Neural crest cell (in vitro differentiated cells): ENCODE data around the gene CLIC3. TPM values are rescaled to one million over a fixed set of nuclear protein-coding genes. Genes with fewer than 3 reads are reported as not detected.
A peak's percentile ranks its signal among the peaks of the same experiment; 100 is the strongest.

Experiments
- DNase-seq: peaks from one replicate; pipeline ENCODE4 v3.0.0; 2021; ENCODE audit warnings: low read depth, mixed read lengths, low spot score
- H3K27ac Mint-ChIP-seq: one replicate; pipeline ENCODE4 v1.8.0; 2021; ENCODE audit warnings: mild to moderate bottlenecking, mixed read lengths; ENCODE audit not compliant: unreplicated experiment
- H3K27me3 Mint-ChIP-seq: 2 replicates; pipeline ENCODE4 v1.8.0; 2021; ENCODE audit warnings: low read depth, mild to moderate bottlenecking, mixed read lengths
- H3K36me3 Mint-ChIP-seq: 2 replicates; pipeline ENCODE4 v1.8.0; 2021; ENCODE audit warnings: low read depth, mild to moderate bottlenecking, mixed read lengths
- H3K4me1 Mint-ChIP-seq: 2 replicates; pipeline ENCODE4 v1.8.0; 2021; ENCODE audit warnings: mixed read lengths
- H3K4me3 Mint-ChIP-seq: one replicate; pipeline ENCODE4 v1.8.0; 2021; ENCODE audit warnings: mild to moderate bottlenecking, mixed read lengths
- H3K9me3 Mint-ChIP-seq: 2 replicates; pipeline ENCODE4 v1.8.0; 2021; ENCODE audit warnings: mixed read lengths
- total RNA-seq: library from RNA; stranded (reverse); gene quantifications from 2 replicates; pipeline ENCODE4 v1.2.1, GENCODE V29; 2021
- TF ChIP-seq, protein P1 (sequence below): fragments of 200-600 bp; sonication (generic); conservative IDR thresholded peaks from 2 replicates; pipeline ENCODE4 v1.5.0; 2021; ENCODE audit warnings: antibody characterized with exemption, mild to moderate bottlenecking

Gene CLIC3
- total RNA-seq, 1 donor from 2014 or later = not detected

DNA sequence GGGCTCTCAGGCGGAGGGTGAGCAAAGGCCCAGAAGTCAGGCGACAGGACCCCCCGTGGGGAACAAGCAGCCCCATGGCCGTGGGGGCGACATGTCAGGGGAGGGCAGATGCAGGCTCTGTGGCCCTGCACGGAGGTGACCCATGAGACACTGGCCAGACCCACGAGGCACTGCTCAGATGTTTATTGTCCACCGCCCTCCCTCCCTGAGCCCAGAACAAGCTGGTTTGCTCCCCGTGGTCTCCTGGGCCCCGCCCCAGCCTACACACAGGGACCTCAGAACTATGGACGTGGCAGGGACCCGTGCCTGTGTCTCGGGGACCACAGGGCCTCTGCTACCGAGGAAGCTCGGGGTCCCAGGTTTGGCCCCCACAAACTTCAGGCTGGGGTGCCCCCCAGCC is 33.6 kb upstream of the CLIC3 start:
- Mint-ChIP-seq H3K4me3 (peak overlapping the region; percentile 76), H3K27ac (no peak overlapping the region), H3K4me1 (peaks cover 8% of the 10 kb centered on the region), H3K27me3 (no peaks in the 10 kb centered on the region), H3K9me3 (no peaks in the 10 kb centered on the region), H3K36me3 (no peaks in the 10 kb centered on the region)
- TF ChIP-seq, protein P1, sequence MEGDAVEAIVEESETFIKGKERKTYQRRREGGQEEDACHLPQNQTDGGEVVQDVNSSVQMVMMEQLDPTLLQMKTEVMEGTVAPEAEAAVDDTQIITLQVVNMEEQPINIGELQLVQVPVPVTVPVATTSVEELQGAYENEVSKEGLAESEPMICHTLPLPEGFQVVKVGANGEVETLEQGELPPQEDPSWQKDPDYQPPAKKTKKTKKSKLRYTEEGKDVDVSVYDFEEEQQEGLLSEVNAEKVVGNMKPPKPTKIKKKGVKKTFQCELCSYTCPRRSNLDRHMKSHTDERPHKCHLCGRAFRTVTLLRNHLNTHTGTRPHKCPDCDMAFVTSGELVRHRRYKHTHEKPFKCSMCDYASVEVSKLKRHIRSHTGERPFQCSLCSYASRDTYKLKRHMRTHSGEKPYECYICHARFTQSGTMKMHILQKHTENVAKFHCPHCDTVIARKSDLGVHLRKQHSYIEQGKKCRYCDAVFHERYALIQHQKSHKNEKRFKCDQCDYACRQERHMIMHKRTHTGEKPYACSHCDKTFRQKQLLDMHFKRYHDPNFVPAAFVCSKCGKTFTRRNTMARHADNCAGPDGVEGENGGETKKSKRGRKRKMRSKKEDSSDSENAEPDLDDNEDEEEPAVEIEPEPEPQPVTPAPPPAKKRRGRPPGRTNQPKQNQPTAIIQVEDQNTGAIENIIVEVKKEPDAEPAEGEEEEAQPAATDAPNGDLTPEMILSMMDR = no peak
- no peak for DNase-seq

DNA sequence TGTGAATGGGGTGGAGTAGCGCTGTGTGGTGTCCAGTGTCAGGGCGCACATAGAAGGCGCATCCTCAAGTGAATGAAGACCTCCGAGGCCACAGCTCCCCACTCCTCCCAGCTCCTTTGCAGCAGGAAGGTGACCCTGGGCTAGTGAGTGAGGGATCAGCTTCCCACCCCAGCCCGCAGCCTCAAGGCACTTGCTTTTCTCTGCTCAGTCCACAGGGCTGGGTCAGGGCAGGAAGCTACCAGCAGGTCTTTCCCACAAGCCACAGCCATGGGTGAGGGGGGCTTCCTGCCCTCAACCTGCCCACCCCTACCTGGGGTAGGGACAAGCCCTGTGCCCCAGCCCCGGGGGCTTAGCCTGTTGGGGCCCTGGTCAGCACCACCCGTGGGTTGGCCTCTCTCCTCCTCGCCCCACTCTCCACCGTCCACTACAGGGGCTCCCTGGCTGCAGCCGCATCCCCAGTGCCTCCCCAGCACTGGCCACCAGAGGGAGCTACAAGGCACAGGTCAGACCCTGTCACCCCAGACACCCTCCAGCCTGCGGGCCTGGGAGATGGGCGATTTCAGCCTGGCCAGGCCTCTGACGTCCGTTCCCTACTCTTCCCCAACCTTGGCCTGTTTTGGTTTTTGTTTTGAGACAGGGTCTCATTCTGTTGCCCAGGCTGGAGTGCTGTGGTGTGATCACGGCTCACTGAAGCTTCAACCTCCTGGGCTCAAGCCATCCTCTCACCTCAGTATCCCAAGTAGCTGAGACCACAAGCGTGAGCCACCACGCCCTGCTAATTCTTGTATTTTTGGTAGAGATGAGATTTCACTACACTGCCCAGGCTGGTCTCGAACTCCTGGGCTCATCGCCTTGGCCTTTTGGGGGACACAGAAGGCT is 32.9 kb upstream of the CLIC3 start:
- peak overlapping the region; percentile 76 for H3K4me3 Mint-ChIP-seq
- H3K9me3 Mint-ChIP-seq = no peaks in the 10 kb centered on the region
- TF ChIP-seq, protein P1 = peak; percentile 85
- no peaks in the 10 kb centered on the region for H3K27me3 Mint-ChIP-seq
- no peaks in the 10 kb centered on the region for H3K36me3 Mint-ChIP-seq
- H3K4me1 Mint-ChIP-seq = peaks cover 8% of the 10 kb centered on the region
- no peak overlapping the region for H3K27ac Mint-ChIP-seq
- peak; percentile 89 for DNase-seq

DNA sequence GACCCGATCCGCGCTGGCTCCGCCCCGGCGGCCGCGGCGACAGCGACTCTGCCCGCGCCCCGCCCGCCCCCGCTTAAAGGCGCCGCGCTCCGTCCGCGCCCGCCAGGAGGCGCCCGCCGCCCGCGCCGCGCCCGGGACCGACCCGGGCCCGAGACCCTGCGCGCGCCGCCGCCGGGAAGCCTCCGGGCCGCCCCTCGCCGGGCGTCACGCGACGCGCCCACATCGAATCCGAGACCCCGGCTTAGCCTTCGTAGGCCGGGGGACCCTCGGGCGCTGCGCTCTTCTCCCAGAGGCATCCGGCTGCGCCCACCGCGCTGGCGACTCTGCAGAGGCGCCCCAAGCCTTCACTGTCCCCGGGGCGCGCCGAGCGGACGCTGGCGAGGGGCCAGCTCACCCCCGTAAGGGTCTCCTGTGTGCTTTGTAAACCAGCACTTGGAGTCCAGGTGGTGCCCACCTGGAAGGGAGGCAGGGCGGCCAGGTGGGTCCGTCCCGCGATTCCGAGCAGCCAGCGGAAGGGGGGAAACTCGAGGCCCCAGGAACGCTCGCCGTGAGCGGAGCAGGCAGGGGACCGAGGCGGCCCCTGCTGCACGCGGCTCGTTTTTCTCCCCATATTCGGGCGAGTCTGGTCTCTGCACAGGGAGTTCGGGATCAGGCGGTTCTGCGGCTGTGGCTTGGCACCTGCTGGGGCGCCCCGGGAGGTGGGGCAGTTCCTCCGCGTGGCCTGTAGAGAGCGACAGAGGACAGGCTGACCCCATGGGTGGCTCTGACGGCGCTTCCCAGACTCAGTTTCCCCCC is 32.1 kb upstream of the CLIC3 start:
- DNase-seq = peak; percentile 57
- no peak overlapping the region for H3K27ac Mint-ChIP-seq
- no peaks in the 10 kb centered on the region for H3K36me3 Mint-ChIP-seq
- TF ChIP-seq, protein P1 = peak; percentile 33
- H3K4me3 Mint-ChIP-seq = peak overlapping the region; percentile 76
- H3K27me3 Mint-ChIP-seq = no peaks in the 10 kb centered on the region
- no peaks in the 10 kb centered on the region for H3K9me3 Mint-ChIP-seq
- H3K4me1 Mint-ChIP-seq = peaks cover 8% of the 10 kb centered on the region

DNA sequence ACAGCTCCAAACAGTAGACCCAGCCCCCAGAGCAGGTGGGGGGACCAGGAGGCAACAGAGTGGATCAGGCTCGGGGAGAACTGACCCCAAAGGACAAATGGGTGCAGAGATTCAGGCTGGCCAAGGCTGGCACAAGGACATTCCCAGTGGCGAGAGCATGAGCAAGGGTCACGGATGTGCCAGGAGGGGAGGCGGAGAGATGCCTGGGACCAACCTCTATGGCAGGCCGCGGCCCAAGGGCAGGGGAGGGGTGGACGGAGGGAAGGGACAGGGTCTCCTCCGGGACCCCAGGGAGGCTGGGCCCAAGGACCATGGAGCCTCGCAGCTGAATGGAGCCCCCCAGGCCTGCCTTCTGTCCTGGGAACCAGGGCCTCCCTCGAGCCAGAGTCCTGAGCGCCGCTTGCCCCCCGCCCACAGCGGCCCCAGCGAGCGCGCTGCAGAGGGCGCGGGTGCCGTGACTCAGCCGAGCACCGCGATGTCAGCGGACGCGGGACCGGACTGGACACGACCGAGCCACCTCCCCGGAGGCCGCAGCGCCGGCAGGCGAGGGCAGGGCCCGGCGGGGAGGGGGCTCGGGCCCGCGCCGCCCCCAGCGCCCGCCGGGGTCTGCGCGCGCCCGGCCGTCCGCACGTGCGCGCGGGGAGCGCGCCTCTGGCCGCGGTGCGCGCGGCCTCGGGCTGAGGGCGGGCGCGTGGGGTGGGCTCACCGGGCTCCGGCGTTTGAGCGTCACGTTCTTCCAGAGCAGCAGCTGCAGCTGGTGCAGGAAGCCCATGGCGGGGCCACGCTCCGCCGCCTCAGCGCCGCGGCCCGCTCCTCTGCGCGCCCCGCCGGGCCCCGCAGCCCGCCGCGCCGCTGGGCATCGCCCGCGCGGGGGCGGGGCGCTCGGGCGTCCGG is 31.2 kb upstream of the CLIC3 start, which contains the start of gene ABCA2:
ABCA2 (minus strand) TSS at position 869 of the 894 bp plus-strand sequence; CDS start at position 772, 97 bp downstream.
- DNase-seq = peak; percentile 28
- Mint-ChIP-seq H3K27ac (no peak within 1 kb of the TSS), H3K36me3 (no peaks in the 10 kb centered on the region), H3K27me3 (no peaks in the 10 kb centered on the region), H3K4me3 (peak within 1 kb of the TSS; percentile 84), H3K9me3 (no peaks in the 10 kb centered on the region), H3K4me1 (peaks cover 13% of the 10 kb centered on the region)
- TF ChIP-seq, protein P1 = no peak

DNA sequence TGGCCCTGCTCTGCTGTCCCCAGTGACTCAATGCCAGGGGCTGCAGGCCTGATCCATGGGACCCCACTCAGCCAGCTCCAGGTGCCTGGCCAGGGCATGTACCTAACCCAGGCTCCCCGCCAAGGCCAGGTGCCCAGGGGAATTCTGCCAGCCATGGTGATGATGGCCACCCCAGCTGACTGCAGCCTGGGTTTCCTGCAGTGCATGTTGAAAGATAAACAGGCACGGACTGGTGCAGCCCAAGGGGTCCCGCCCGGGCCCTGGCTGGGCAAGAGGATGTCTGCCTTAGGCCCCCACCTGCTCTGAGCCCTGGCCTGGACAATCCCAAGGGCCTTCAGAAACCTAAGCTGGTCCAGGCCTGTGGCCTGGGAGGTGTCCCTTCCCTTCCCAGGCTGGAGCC is 30.5 kb upstream of the CLIC3 start:
- Mint-ChIP-seq H3K9me3 (no peaks in the 10 kb centered on the region), H3K4me1 (peaks cover 13% of the 10 kb centered on the region), H3K27ac (no peak overlapping the region), H3K36me3 (no peaks in the 10 kb centered on the region), H3K27me3 (no peaks in the 10 kb centered on the region), H3K4me3 (peak overlapping the region; percentile 84)
- TF ChIP-seq, protein P1 = no peak
- DNase-seq = no peak
